BJ (cell line): ENCODE results near the gene LOXL3. TPM values are rescaled to one million over a fixed set of nuclear protein-coding genes. Genes with fewer than 3 reads are reported as not detected.
"Not testable (repeated sequence)": the region's sequence is repeated elsewhere in the genome, so short reads cannot be mapped to it uniquely, and the experiment has no call there.

Experiments
- CTCF ChIA-PET: fragments of 350-600 bp; formaldehyde crosslinking; extraction: SDS; loops from one replicate; lab custom pipeline; 2021; ENCODE audit warnings: antibody characterized with exemption, inconsistent platforms; lab: Yijun Ruan, JAX
- POLR2A ChIA-PET: fragments of 300-600 bp; sonication (Branson Sonifier 250); formaldehyde crosslinking; extraction: SDS; loops from one replicate; lab custom pipeline; 2021; ENCODE audit warnings: antibody characterized with exemption; lab: Charles Lee
- DNase-seq: peaks from one replicate; pipeline ENCODE4 v3.0.0-alpha.2; 2011; ENCODE audit warnings: low read depth
- H3K27me3 ChIP-seq: 2 replicates; pipeline ENCODE4 v1.6.0; 2011; ENCODE audit warnings: low read length; ENCODE audit not compliant: control insufficient read depth, insufficient read depth
- H3K36me3 ChIP-seq: 2 replicates; pipeline ENCODE4 v1.5.1; 2011; ENCODE audit warnings: low read length; ENCODE audit not compliant: control insufficient read depth, insufficient read depth
- H3K4me3 ChIP-seq: 2 replicates; pipeline ENCODE4 v1.5.1; 2011; ENCODE audit warnings: low read depth, mild to moderate bottlenecking, control low read depth, low read length
- CTCF ChIP-seq: IDR thresholded peaks from 2 replicates; pipeline ENCODE4 v1.5.1; 2011; ENCODE audit warnings: low read depth, mild to moderate bottlenecking, control low read depth, inconsistent platforms, low read length, moderate library complexity; ENCODE audit not compliant: insufficient read depth
- polyA plus RNA-seq: library from polyadenylated mRNA; depleted of rRNA; stranded (reverse); fragments of >200 nt; gene quantifications from 2 replicates; pipeline ENCODE4 v1.2.3, GENCODE V29; 2011; rRNA removed

LOXL3 gene
- polyA plus RNA-seq, 1 experiment, result 130 TPM

DNA sequence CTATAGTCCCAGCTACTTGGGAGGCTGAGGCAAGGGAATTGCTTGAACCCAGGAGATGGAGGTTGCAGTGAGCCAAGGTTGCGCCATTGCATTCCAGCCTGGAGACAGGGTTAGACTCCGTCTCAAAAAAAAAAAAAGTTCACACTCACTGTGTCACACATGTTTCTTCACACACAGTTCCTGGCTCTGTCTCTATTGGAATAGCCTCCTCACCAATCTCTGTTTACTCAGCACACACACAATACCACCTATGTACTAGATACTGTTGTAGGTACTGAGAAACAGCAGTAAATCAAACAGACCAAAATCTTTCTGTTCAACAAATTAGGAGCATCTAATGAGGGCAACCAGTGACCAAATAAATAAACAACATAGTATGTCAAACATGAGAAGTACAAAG, 67.6 kb downstream of the LOXL3 start:
- POLR2A ChIA-PET, result no interaction called here
- CTCF ChIA-PET, result interaction anchor here (8.1 kb wide), 1 partner anchor 101 kb away, joined by 149 read pairs; no protein-coding TSS in a partner anchor
- Histone ChIP-seq H3K4me3 (no peak overlapping the region), H3K36me3 (peaks cover 11% of the 10 kb centered on the region), H3K27me3 (no peaks in the 10 kb centered on the region)
- DNase-seq, result no peak
- TF ChIP-seq CTCF, result no peak

GRCh38 chr2:74483675-74484164, 70.0 kb downstream of the LOXL3 start:
- POLR2A ChIA-PET, result not testable (repeated sequence)

GRCh38 chr2:74482801-74483674, 70.7 kb downstream of the LOXL3 start, which contains the start of the genes CCDC142 and TTC31:
CCDC142 (minus strand) TSS chr2:74482998; CDS start chr2:74482837, 161 bp downstream.
TTC31 (plus strand) TSS chr2:74483081; CDS start chr2:74483096, 15 bp downstream.
- POLR2A ChIA-PET, result interaction anchor here (0.6 kb wide), 1 partner anchor 14 kb away, joined by 5 read pairs; no protein-coding TSS in a partner anchor
- CTCF ChIA-PET, result interaction anchor here (0.8 to 8.1 kb wide), 21 partner anchors 10 to 148 kb away, joined by 3 to 149 read pairs (median 5); partner anchors contain the start of genes INO80B, LBX2 and MRPL53
- peaks cover 4% of the 10 kb centered on the region for H3K36me3 ChIP-seq
- DNase-seq, result peak; percentile 74
- peak within 1 kb of the TSS; percentile 91 for H3K4me3 ChIP-seq
- no peaks in the 10 kb centered on the region for H3K27me3 ChIP-seq
- TF ChIP-seq CTCF, result peak; percentile 92

More at GRCh38 chr2:74483675-74484164, 70.0 kb downstream of the LOXL3 start:
- not testable (repeated sequence) for H3K36me3 ChIP-seq, DNase-seq, H3K27me3 ChIP-seq
- CTCF ChIA-PET, result interaction anchor here (1.1 to 8.1 kb wide), 13 partner anchors 10 to 148 kb away, joined by 3 to 149 read pairs (median 10); partner anchors contain the start of genes INO80B and LBX2
- peak overlapping the region; percentile 91 for H3K4me3 ChIP-seq

Other genes with a start within 250 kb of the LOXL3 start
- 0.07 and 0.16 TPM in 2 replicates for gene SLC4A5, start 210.5 kb downstream of the LOXL3 start, polyA plus RNA-seq
- 136 and 193 TPM in 2 replicates for gene DCTN1, start 173.6 kb downstream of the LOXL3 start, polyA plus RNA-seq
- 0.18 and 0.67 TPM in 2 replicates for gene C2orf81, start 132.3 kb downstream of the LOXL3 start, polyA plus RNA-seq
- gene WDR54, start 132.2 kb downstream of the LOXL3 start, polyA plus RNA-seq, result 26.0 and 42.9 TPM in 2 replicates
- 8.3 and 12.4 TPM in 2 replicates for gene RTKN, start 112.0 kb downstream of the LOXL3 start, polyA plus RNA-seq
- 5.6 and 6.4 TPM in 2 replicates for gene INO80B, start 98.9 kb downstream of the LOXL3 start, polyA plus RNA-seq
- 55.7 and 92.0 TPM in 2 replicates for gene WBP1, start 95.5 kb downstream of the LOXL3 start, polyA plus RNA-seq
- gene MOGS, start 88.6 kb downstream of the LOXL3 start, polyA plus RNA-seq, result 35.5 and 59.5 TPM in 2 replicates
- gene MRPL53, start 81.3 kb downstream of the LOXL3 start, polyA plus RNA-seq, result 38.9 and 41.2 TPM in 2 replicates
- gene CCDC142, start 70.9 kb downstream of the LOXL3 start, polyA plus RNA-seq, result 4.5 and 6.2 TPM in 2 replicates
- gene TTC31, start 70.9 kb downstream of the LOXL3 start, polyA plus RNA-seq, result 19.4 and 26.0 TPM in 2 replicates
- gene LBX2, start 54.3 kb downstream of the LOXL3 start, polyA plus RNA-seq, result 0.37 and 0.61 TPM in 2 replicates
- gene PCGF1, start 46.2 kb downstream of the LOXL3 start, polyA plus RNA-seq, result 28.7 and 30.6 TPM in 2 replicates
- gene TLX2, start 39.5 kb downstream of the LOXL3 start, polyA plus RNA-seq, result not detected in 2 replicates
- 0.12 TPM in 1 of 2 replicates, not detected in the other for gene DQX1, start 27.7 kb downstream of the LOXL3 start, polyA plus RNA-seq
- 79.5 and 104 TPM in 2 replicates for gene AUP1, start 24.2 kb downstream of the LOXL3 start, polyA plus RNA-seq
- gene HTRA2, start 24.0 kb downstream of the LOXL3 start, polyA plus RNA-seq, result 26.0 and 36.1 TPM in 2 replicates
- gene DOK1, start 778 bp upstream of the LOXL3 start, polyA plus RNA-seq, result 19.8 and 28.7 TPM in 2 replicates
- 0.33 and 0.47 TPM in 2 replicates for gene M1AP, start 94.4 kb upstream of the LOXL3 start, polyA plus RNA-seq
- gene SEMA4F, start 100.3 kb upstream of the LOXL3 start, polyA plus RNA-seq, result 8.4 and 10.2 TPM in 2 replicates